ENCODE results near the gene GRM1. TPM values are rescaled to one million over a fixed set of nuclear protein-coding genes. Genes with fewer than 3 reads are reported as not detected.
A peak's percentile ranks its signal among the peaks of the same experiment; 100 is the strongest.

Gene GRM1
- total RNA-seq, 1 donor from 2014 or later: 0.45 TPM

DNA sequence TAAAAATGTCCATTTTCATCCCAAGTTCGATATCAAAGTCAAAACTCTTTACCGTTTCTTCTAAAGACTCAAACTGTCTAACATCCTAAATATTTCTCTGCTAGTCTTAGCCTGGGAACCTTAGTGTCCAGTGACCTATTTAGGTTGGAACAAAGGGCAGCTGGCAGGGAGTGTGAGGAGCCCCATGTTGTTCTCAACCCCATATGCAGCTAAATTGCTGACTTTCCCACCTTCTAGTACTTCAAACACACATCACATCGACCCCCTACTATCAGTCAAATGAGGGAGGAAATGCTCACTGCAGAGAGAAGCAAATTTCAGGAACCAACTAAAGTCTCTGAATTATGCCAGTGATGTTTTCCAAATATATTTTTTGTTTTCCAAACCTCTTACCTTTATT is 322.2 kb downstream of the GRM1 start:
- intact Hi-C loops (cut with DNase I): no loop called here
- no peak for ATAC-seq
- no peak for DNase-seq (ENCODE audit: low spot score)

DNA sequence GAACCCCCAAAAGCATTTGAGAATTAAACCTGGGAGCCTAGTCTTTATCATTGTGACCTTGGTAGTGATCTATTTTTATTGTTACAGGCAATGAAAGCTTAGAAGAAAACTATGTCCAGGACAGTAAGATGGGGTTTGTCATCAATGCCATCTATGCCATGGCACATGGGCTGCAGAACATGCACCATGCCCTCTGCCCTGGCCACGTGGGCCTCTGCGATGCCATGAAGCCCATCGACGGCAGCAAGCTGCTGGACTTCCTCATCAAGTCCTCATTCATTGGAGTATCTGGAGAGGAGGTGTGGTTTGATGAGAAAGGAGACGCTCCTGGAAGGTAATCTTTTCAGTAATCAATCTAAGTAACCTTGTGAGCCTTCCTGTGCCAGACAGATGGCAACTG is 323.3 kb downstream of the GRM1 start:
- no peak for ATAC-seq
- no peak for DNase-seq (ENCODE audit: low spot score)
- intact Hi-C loops (cut with DNase I): no loop called here

DNA sequence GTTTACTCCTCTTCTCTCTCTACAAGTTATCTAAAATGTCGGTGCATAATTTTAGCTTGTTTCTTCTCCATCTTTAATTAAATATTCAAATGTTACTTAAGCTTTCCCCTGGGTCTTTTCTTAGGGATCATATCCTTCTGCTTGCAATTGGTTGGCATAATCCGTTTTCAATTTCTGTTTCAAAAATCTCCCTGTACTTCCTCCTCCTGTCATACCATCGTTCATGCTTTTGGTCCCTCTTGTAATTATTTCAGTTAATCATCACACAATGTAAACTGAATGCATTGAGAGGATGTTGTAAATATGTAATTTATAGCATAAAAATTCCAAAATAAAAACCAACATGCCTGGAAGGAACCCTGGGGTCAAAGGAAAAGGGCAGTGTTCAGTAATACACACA is 325.6 kb downstream of the GRM1 start:
- no peak for ATAC-seq
- intact Hi-C loops (cut with DNase I): no loop called here
- no peak for DNase-seq (ENCODE audit: low spot score)

DNA sequence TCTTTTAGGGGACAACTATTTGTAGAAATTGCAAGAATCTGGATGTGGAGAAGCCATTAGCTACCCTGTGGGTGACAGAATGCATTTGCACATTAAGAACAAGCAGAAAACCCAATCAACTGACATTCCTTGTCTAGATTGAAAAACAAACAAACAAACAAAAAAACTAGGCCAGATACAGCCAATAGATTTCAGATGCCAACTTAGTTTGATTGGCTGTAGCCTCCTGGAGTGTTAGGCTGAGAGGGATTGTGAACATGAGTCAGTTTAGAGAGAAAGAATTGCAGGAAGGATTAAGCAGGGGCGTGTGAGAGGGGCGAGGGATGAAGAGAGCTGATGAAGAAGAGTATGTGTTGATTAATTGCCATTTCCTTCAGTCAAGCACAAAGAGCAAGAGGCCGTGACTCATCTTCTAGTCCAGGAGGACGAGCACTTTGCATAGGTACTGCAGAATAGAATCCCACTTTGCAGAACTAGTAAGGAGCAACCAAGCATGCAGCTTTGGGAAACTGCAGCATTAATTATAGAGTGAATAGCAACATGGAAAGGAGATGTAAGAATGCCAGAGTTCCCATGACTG is 326.7 kb downstream of the GRM1 start:
- intact Hi-C loops (cut with DNase I): no loop called here
- DNase-seq (ENCODE audit: low spot score): no peak
- ATAC-seq: no peak

DNA sequence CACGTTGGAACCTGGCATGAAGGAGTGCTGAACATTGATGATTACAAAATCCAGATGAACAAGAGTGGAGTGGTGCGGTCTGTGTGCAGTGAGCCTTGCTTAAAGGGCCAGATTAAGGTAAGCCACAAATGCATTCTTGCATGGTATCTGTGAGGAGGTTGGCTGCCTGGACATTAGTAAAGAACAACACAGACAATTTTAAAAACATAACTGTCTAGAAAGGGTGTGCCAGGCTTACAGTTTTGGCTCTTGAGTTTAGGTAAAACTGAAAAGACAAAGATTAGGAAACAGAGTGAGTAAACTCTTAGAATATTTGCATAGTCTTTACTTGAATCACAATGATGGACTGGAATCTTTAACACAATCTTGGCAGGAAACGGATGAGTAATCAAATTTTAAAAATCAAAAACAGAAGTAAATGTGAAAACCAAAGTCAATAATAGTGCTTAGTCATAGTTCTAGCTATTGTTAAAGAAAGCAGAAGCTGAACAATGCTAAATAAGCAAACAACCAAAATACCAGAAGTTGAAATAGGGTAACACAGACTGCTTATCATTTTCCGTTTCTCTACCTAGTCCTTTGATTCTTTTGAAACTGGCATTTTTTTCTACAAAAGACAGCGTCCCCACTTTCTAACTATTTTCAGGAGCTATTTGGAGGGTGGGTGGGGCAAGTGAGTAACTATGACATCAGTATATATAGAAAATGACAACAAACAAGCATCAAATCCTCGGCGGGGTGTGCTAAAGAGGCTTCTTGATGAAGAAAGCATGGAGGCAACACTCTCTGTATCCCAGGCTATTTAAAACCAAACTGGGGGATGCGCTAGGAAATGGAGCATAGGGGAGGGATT is 328.9 kb downstream of the GRM1 start:
- no peak for DNase-seq (ENCODE audit: low spot score)
- intact Hi-C loops (cut with DNase I): no loop called here
- peak; percentile 67 for ATAC-seq

DNA sequence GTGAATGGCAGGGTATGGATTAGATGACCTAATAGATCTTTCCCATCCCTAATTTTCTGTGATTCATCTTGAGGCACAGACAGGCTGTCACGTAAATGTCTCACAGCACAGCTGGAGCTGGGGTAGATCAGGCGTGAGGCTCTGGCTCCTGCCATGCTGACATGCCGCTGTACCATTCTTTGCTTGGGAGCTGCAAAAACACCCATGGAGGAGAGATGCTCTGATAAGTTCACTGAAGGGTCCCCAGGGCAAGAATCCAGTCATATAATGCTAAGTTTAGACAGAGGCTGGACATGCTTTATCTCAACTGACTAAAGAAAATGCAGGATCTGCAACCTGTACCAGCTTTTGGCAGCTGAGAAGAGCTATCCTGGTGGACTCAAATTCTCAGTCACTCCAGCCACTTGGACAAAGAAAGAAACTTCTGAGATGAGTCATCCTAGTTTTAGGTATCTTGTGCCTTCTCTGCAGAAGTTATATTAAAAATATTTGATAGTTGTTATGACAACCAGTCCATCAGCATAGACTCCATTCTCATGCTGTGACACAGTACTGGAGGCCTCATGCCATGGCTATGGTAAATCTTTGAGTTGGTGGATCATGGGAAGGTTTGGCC is 329.7 kb downstream of the GRM1 start:
- intact Hi-C loops (cut with DNase I): no loop called here
- DNase-seq (ENCODE audit: low spot score): no peak
- no peak for ATAC-seq

DNA sequence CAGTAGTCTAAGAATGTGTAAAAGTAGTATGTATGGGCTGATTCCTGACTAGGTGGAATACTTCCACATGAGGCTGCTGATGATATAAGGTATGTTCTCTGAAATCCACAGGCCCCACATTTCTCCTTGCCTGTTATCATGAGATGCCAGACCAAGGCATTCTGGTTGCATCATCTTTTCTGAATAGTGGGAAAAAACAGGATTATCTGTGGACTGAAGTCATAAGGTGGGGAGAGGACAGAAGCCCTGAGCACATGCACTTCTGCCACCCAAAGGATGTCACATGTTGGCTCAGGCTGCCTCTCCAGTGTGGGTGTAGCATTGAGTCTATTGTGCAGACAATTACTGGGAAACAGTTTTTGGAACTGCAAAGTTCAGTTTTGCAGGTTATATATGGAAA is 330.3 kb downstream of the GRM1 start:
- intact Hi-C loops (cut with DNase I): no loop called here
- DNase-seq (ENCODE audit: low spot score): no peak
- ATAC-seq: no peak

DNA sequence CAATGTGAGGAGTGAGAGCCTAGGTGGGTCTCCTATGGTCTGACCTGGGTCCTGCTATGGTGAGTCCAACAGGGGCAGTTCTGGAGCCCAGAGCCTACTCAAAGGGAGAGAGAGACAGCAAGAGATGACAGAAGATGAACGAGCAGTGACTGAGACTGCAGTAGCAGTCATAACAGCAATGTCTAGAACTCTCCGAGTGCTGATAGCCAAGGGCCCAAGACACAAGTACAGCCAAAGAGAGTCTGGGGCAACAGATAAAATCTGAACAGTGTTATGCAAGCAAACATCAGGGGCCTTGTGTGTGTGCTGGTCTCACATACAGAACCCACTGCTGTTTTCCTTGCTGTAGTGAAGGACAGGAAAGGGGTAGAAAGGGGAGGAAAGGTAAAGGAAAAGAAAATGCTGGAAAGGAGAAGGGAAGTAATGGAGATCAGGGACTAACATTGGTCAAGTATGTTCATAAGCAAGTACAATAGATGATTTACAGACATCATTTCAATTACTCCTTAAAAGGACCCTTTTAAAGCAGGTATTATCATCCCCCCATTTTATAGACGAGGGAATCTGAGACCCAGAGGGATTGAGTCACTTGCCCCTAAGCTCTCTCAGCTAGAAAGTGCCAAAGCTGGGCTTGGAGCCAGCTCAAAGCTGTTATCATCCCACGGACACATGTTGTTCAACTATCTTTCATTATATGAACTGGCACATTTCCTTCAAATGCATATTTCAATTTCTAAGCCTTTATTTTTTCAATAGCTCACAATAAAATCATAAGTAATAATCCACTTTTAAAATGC is 332.5 kb downstream of the GRM1 start:
- ATAC-seq (no peak), DNase-seq (ENCODE audit: low spot score) (no peak)
- intact Hi-C loops (cut with DNase I): no loop called here

DNA sequence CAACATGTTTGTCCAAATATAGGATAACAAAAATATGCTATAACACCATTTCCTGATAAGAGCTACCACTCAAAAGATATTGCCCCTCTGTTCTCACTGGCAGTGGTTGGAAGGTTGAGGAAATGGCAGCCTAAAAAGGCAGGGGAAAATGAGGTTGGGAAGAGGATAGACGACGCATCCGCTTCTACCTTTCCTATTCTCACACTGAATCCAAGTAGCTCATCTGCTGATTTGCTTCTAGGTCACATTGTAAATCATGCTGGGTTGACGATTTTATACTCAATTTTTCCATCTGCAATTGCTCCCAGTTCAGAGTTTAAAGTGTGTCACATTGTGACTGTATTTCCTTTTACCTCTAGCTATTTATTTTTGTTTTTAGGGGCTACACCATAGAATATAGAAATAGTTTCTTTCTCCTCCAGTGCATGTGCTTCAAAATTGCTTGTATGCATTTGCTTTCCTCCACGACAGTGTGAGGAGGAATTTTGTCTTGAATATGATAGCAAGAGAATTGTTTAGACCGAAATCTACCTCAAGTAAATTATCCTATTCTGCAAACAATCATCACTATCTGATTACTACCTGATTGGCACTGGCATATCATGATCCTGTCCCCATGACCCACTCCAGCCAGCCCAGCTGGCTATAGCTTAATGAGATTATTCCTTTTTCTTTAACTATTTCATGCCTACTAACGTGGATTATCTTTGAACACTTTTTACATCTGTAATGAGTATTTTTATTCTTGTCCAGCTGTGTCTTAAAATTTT is 335.2 kb downstream of the GRM1 start:
- intact Hi-C loops (cut with DNase I): no loop called here
- DNase-seq (ENCODE audit: low spot score): no peak
- ATAC-seq: no peak

DNA sequence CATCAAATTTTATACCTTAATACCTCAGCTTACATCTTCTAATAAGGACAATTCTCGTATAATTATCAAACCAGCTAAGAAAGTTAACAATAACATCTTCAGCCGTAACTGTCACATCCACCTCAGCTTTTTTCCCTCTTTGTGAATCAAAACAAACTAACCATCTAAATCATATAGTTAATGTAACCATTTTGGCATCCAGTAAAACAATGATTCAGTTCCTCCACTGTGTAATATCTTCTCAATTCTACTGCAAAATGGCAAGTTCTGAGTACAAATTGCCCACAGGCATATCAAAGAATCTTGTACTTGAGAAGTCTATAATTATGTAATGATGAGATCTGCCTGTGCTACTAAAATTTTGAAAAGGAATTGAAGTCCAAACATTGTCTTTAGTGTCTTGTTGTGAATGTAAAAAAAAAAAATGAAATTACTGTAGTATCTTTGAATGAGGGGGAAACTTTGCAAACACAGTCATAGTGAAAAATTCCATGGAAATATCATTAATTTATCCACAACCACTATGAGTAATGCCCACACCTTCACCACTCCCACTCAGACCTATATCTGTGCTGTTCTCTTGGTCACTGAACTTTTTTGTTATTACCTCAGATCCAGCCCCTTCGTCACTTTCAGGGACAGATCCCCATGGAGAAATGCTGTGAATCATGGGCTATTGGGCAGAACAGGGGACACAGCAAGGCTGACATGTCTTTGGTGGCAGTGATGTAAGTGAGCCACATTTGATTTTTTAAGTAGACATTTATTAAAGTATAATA is 336.1 kb downstream of the GRM1 start:
- intact Hi-C loops (cut with DNase I): no loop called here
- DNase-seq (ENCODE audit: low spot score) (no peak), ATAC-seq (no peak)

DNA sequence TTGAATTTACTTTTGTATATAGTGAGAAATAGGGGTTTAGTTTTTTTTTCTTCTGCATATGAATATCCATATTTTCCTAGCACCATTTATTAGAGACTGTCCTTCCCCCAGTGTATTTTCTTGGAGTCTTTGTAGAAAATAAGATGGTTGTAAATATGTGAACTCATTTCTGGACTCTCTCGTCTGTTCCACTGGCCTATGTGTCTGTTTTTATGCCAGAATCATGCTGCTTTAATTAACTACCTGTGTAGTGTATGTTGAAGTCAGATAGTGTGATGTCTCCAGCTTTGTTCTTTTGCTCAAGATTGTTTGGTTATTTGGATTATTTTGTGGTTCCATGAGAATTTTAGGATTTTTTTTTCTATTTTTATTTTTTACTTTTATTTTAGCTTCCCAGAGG is 338.2 kb downstream of the GRM1 start:
- ATAC-seq (no peak), DNase-seq (ENCODE audit: low spot score) (no peak)
- intact Hi-C loops (cut with DNase I): no loop called here

DNA sequence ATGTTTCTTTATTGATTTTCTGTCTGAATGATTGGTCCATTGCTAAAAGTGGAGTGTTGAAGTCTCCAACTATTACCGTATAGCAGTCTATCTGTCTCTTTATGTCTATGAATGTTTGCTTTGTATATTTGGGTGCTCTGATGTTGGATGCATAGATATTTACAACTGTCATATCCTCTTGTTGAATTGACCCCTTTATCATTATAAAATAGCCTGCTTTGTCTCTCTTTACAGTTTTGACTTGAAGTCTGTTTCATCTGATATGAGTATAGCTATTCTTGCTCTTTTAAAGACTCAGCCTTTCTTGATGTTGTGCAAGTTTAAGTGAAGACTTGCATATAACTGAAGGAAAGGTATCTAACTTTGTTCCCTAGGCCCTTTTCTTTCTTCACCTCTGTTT is 341.0 kb downstream of the GRM1 start:
- no peak for DNase-seq (ENCODE audit: low spot score)
- intact Hi-C loops (cut with DNase I): no loop called here
- no peak for ATAC-seq

DNA sequence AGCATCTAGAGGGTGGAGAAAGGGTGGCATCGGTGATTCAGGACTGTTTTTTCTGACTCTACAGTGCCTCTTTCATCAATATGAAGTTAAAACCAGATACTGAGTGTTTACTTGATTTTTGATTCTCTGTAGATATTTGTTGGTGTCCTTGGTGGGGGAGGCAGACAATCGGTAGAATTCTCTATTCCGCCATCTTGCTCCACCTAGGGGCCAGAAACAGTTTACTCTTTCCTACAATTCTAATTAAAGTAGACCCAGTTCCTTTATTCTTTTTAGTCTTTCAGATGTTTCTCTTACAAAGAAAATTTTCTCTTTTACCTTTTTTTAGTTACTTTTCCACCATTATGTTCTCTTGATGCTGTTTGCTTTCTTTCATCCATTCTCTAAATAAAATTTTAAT is 352.6 kb downstream of the GRM1 start:
- ATAC-seq: no peak
- intact Hi-C loops (cut with DNase I): no loop called here
- DNase-seq (ENCODE audit: low spot score): no peak

DNA sequence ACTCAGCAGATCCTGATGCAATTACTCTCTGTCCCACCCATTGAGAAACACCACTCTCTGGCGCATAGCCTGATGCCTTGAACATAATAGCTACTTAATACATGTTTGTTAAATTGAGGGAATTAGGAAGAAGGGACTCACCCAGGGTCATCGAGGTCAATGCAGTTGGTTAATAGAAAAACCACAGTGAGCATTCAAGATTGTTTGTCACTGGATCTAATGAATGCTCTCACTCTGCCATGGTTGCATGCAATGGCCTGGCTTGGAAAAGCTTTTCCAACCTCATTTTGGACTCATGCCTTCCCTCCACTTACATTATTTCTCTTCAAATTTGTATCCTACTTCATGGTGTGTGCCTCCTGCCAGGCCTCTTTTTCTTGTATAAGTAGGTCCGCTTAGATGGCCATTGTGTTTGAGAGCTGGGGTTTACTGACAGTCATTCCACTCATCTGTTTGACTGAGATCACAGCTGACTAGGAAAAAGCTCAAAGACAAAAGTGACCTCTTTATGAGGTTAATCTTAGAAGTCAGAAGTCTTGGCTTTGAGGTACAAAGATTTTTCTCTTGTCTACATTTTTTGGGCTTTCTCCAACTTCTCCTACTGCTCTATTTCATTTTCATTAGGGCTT is 360.0 kb downstream of the GRM1 start:
- no peak for ATAC-seq
- no peak for DNase-seq (ENCODE audit: low spot score)
- intact Hi-C loops (cut with DNase I): no loop called here

DNA sequence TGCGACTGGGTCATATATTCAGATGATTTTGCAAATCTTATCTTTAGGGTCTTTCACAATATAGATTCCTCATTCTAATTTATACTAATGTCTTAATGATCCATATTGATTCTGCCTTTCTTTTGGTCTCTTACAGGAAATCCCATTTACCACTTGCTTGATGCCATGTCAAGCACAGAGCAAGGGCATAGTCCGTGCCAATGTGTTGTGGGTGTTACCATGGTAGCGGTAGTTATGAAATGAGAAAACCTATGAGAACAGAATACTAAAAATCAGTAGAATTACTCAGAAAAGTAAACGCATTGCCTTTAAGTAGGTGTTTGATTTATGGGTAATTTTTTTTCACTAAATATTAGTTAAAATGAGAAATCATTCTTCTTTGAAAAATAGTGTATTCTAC is 360.9 kb downstream of the GRM1 start:
- intact Hi-C loops (cut with DNase I): no loop called here
- no peak for ATAC-seq
- no peak for DNase-seq (ENCODE audit: low spot score)

DNA sequence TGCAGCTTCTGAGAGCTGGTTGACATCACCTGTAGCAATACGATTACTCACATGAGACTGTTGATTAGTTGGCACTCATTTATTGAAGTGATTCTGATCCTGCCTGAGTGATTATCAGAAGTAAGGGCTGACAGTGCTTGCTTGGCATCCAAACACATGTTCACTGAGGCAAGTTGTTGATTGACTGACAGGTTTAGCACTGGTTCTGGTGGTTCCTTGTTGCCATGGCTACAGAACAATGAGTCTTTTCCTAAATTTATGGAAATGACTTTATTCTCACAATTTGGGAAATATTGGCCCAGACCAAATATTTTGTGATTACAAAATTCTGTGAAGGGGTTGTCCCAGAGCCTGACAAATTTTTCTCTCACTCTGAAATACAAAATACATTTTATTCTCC is 368.8 kb downstream of the GRM1 start:
- no peak for ATAC-seq
- intact Hi-C loops (cut with DNase I): no loop called here
- no peak for DNase-seq (ENCODE audit: low spot score)

DNA sequence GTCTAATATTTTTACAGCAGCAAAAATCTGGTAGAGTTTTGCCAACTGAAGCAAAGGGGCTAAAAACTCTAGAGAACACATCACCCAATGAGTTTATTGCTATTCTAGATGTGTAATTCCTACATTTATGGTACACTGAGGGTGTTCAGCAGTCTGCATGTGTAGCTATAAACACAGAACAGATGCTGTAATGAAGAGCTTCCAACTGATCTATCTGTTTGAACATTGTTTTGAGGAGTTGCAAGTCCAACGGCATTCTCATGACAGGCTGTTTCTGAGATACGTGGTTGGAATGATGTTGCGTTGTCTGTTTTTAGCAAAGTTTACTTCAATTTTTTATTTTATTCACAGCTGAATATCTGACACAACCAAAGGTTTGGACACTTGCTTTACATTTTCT is 373.6 kb downstream of the GRM1 start:
- DNase-seq (ENCODE audit: low spot score) (no peak), ATAC-seq (no peak)
- intact Hi-C loops (cut with DNase I): no loop called here

DNA sequence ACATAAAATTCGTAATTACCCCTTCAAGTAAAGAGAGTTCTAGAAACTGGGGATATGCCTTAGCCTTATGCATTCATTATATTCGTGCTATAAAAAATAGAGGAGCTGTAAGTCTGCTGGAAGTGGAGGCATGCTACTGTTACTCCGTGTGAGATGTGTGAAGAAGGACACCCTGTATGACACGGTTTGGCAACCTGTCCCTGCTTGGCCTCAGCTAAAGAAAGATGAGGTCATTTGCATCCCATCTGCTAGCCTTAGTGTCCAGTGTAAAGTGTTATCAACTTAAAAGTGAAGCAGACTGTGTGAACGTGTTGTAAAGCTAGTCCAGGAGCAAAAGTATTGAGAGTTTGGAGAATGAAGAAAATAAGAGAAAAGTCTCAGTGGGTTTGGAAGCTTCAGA is 379.7 kb downstream of the GRM1 start:
- no peak for ATAC-seq
- intact Hi-C loops (cut with DNase I): no loop called here

More for the DNA sequence above, 379.7 kb downstream of the GRM1 start:
- no peak for DNase-seq (ENCODE audit: low spot score)

All from sciatic nerve (tissue), 2 donors.